Vagina (tissue), 2 donors: ENCODE results near the gene KIF23.

Source experiments
- CTCF ChIP-seq, 3 experiments: fragments of 450-650 bp in 2 of 3; fragments of 200-600 bp in 1 of 3; sonication (generic) in 1 of 3; IDR thresholded peaks; one replicate each; pipeline ENCODE4 v1.5.1; 2017 to 2019; ENCODE audit warnings: antibody characterized with exemption in 3 of 3, mild to moderate bottlenecking in 2 of 3, moderate library complexity in 2 of 3
- POLR2A ChIP-seq, 2 donors: fragments of 450-650 bp; IDR thresholded peaks; one replicate each; pipeline ENCODE4 v1.6.1; 2017; ENCODE audit warnings: antibody characterized with exemption in 2 of 2, mild to moderate bottlenecking in 2 of 2, moderate library complexity in 2 of 2

GRCh38 chr15:69384626-69385598, 29.2 kb upstream of the KIF23 start:
- TF ChIP-seq CTCF (IDR thresholded peaks at IDR 0.05) (no peak), POLR2A (IDR thresholded peaks at IDR 0.05) (no peak)
